ENCODE measurements around the gene MRAS.
"Not testable (repeated sequence)": the region's sequence is repeated elsewhere in the genome, so short reads cannot be mapped to it uniquely, and the experiment has no call there.

The MRAS gene

GRCh38 chr3:138418601-138419206 is 70.3 kb downstream of the MRAS start:
- DNase-seq (ENCODE audit: low read depth): no peak

GRCh38 chr3:138423316-138423715 is 74.9 kb downstream of the MRAS start:
- no peak for DNase-seq (ENCODE audit: low read depth)

- no peak for DNase-seq (ENCODE audit: low read depth)
These were observed 75.9 kb downstream of the MRAS start for GRCh38 chr3:138424323-138424722.

GRCh38 chr3:138426211-138426610 is 77.8 kb downstream of the MRAS start:
- no peak for DNase-seq (ENCODE audit: low read depth)

- not testable (repeated sequence) for DNase-seq (ENCODE audit: low read depth)
These were observed 78.4 kb downstream of the MRAS start for GRCh38 chr3:138426754-138427153.

- DNase-seq (ENCODE audit: low read depth): no peak
These were observed 81.3 kb downstream of the MRAS start for GRCh38 chr3:138429665-138430064.

GRCh38 chr3:138432576-138433240 is 84.3 kb downstream of the MRAS start:
- DNase-seq (ENCODE audit: low read depth): no peak

GRCh38 chr3:138433892-138434275 is 85.5 kb downstream of the MRAS start:
- DNase-seq (ENCODE audit: low read depth): no peak

- DNase-seq (ENCODE audit: low read depth): no peak
These were observed 86.0 kb downstream of the MRAS start, which contains the start of gene ESYT3 for GRCh38 chr3:138434276-138434874. Gene ESYT3 (plus strand): TSS chr3:138434616. CDS start chr3:138434799, 183 bp downstream.

- no peak for DNase-seq (ENCODE audit: low read depth)
These were observed 86.7 kb downstream of the MRAS start for GRCh38 chr3:138434875-138435772.

GRCh38 chr3:138435840-138436239 is 87.5 kb downstream of the MRAS start:
- DNase-seq (ENCODE audit: low read depth): no peak

- no peak for DNase-seq (ENCODE audit: low read depth)
These were observed 88.9 kb downstream of the MRAS start for GRCh38 chr3:138437281-138437680.

- no peak for DNase-seq (ENCODE audit: low read depth)
These were observed 90.5 kb downstream of the MRAS start for GRCh38 chr3:138438896-138439295.

- DNase-seq (ENCODE audit: low read depth): no peak
These were observed 91.3 kb downstream of the MRAS start for GRCh38 chr3:138439646-138440045.

GRCh38 chr3:138440121-138440521 is 91.7 kb downstream of the MRAS start:
- DNase-seq (ENCODE audit: low read depth): no peak

GRCh38 chr3:138440596-138440995 is 92.2 kb downstream of the MRAS start:
- peak; percentile 25 for DNase-seq (ENCODE audit: low read depth)

- DNase-seq (ENCODE audit: low read depth): no peak
These were observed 92.9 kb downstream of the MRAS start for GRCh38 chr3:138441256-138441655.

- DNase-seq (ENCODE audit: low read depth): no peak
These were observed 93.4 kb downstream of the MRAS start for GRCh38 chr3:138441742-138442141.

GRCh38 chr3:138442433-138442832 is 94.1 kb downstream of the MRAS start:
- peak; percentile 28 for DNase-seq (ENCODE audit: low read depth)

- no peak for DNase-seq (ENCODE audit: low read depth)
These were observed 94.7 kb downstream of the MRAS start for GRCh38 chr3:138443091-138443490.

- no peak for DNase-seq (ENCODE audit: low read depth)
These were observed 95.4 kb downstream of the MRAS start for GRCh38 chr3:138443521-138444503.
